Hepatocyte (in vitro differentiated cells): ENCODE data around the gene PLEKHA7. TPM values are rescaled to one million over a fixed set of nuclear protein-coding genes. Genes with fewer than 3 reads are reported as not detected.

ENCODE experiments used
- DNase-seq: peaks from one replicate; pipeline ENCODE4 v3.0.0-alpha.2; 2016; ENCODE audit warnings: low spot score
- H2AFZ ChIP-seq: fragments of 200-600 bp; sonication (generic); 2 replicates; pipeline ENCODE4 v1.6.0; 2016; ENCODE audit warnings: antibody characterized with exemption, mild to moderate bottlenecking
- H3K27ac ChIP-seq: fragments of 200-600 bp; sonication (generic); 2 replicates; pipeline ENCODE4 v1.5.1; 2016; ENCODE audit warnings: mild to moderate bottlenecking
- H3K27me3 ChIP-seq: fragments of 200-600 bp; sonication (generic); 2 replicates; pipeline ENCODE4 v1.6.1; 2016
- H3K36me3 ChIP-seq: fragments of 200-600 bp; sonication (generic); replicated peaks from 2 replicates; pipeline ENCODE4 v1.5.1; 2016; ENCODE audit warnings: low read depth; ENCODE audit not compliant: insufficient read depth
- H3K4me1 ChIP-seq: fragments of 200-600 bp; sonication (generic); 2 replicates; pipeline ENCODE4 v1.5.1; 2016; ENCODE audit warnings: mild to moderate bottlenecking, moderate library complexity; ENCODE audit not compliant: insufficient read depth
- H3K4me2 ChIP-seq: fragments of 200-600 bp; sonication (generic); 2 replicates; pipeline ENCODE4 v1.6.0; 2016
- H3K4me3 ChIP-seq: fragments of 200-600 bp; sonication (generic); 2 replicates; pipeline ENCODE4 v1.5.1; 2016; ENCODE audit warnings: mild to moderate bottlenecking
- H3K79me2 ChIP-seq: fragments of 200-600 bp; sonication (generic); 2 replicates; pipeline ENCODE4 v1.6.0; 2017; ENCODE audit warnings: mild to moderate bottlenecking
- H3K9me2 ChIP-seq: fragments of 200-600 bp; sonication (generic); replicated peaks from 2 replicates; pipeline ENCODE4 v1.6.0; 2017; ENCODE audit warnings: mild to moderate bottlenecking; ENCODE audit not compliant: insufficient read depth
- H3K9me3 ChIP-seq: fragments of 200-600 bp; sonication (generic); 2 replicates; pipeline ENCODE4 v1.5.1; 2016; ENCODE audit warnings: low read depth, mild to moderate bottlenecking
- H4K20me1 ChIP-seq: fragments of 200-600 bp; sonication (generic); 2 replicates; pipeline ENCODE4 v1.6.0; 2016; ENCODE audit warnings: mild to moderate bottlenecking; ENCODE audit not compliant: insufficient read depth, poor library complexity, severe bottlenecking
- CTCF ChIP-seq: fragments of 200-600 bp; sonication (generic); IDR thresholded peaks from 2 replicates; pipeline ENCODE4 v1.5.1; 2016; ENCODE audit warnings: antibody characterized with exemption, mild to moderate bottlenecking; ENCODE audit not compliant: poor library complexity
- EZH2 ChIP-seq: fragments of 200-600 bp; sonication (generic); IDR thresholded peaks from 2 replicates; pipeline ENCODE4 v1.6.1; 2016; ENCODE audit warnings: antibody characterized with exemption, mild to moderate bottlenecking, borderline replicate concordance
- EZH2phosphoT487 ChIP-seq: fragments of 200-600 bp; sonication (generic); IDR thresholded peaks from one replicate; pipeline ENCODE4 v1.6.1; 2018; ENCODE audit warnings: antibody characterized with exemption, mild to moderate bottlenecking, low read depth, moderate library complexity; ENCODE audit not compliant: unreplicated experiment, severe bottlenecking
- WGBS: methylation state at CpG from one replicate; pipeline ENCODE4 v1.1.6; 2016; ENCODE audit warnings: low lambda C conversion rate; ENCODE audit errors: missing lambda C conversion rate; 5-methylcytosine and 5-hydroxymethylcytosine counted together
- polyA plus RNA-seq: library from polyadenylated mRNA; unstranded; fragments of >200 nt; fragmentation: Nextera tagmentation; extraction: Ambion mirVana; gene quantifications from 2 replicates; pipeline ENCODE4 v1.2.1, GENCODE V29; 2016
- total RNA-seq: library from RNA; depleted of rRNA; stranded (reverse); fragments of >200 nt; gene quantifications from 2 replicates; pipeline ENCODE4 v1.2.3, GENCODE V29; 2014

The PLEKHA7 gene
- total and polyA plus RNA-seq, 2 experiments from 2014 or later = 16.7 to 35.6 TPM

- no peaks in the 10 kb centered on the region for H3K9me2 ChIP-seq
- 79% methylated on average over 3 of the region's 3 CpGs for WGBS
Observed at GRCh38 chr11:16797776-16798175, 216.4 kb downstream of the PLEKHA7 start.

DNA sequence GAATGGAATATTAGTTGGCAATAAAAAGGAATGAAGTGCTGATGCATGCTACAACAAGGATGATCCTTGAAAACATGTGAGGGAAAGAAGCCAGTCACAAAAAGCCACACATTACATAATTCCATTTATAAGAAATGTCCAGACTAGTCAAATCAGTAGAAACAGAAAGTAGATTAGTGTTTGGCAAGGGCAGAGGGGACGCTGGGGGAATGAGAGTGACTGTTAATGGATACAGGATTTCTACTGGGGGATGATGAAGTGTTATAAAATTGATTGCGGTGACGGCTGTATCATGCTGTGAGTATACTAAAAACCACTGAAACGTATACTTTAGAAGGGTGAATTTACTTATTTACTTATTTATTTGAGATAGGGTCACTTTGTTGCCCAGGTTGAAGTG lies 217.9 kb downstream of the PLEKHA7 start:
- H2AFZ ChIP-seq = no peak overlapping the region
- H3K27me3 ChIP-seq = no peaks in the 10 kb centered on the region
- H3K79me2 ChIP-seq = no peaks in the 10 kb centered on the region
- no peaks in the 10 kb centered on the region for H4K20me1 ChIP-seq
- no peaks in the 10 kb centered on the region for H3K9me2 ChIP-seq
- H3K4me1 ChIP-seq = peaks cover 6% of the 10 kb centered on the region
- H3K9me3 ChIP-seq = no peaks in the 10 kb centered on the region
- no peak overlapping the region for H3K27ac ChIP-seq
- no peaks in the 10 kb centered on the region for H3K36me3 ChIP-seq
- WGBS = 95% methylated on average over 4 of the region's 4 CpGs
- no peak overlapping the region for H3K4me3 ChIP-seq
- DNase-seq = no peak
- TF ChIP-seq CTCF (no peak), EZH2phosphoT487 (no peak), EZH2 (no peak)
- H3K4me2 ChIP-seq = no peak overlapping the region

More at GRCh38 chr11:16797776-16798175, 216.4 kb downstream of the PLEKHA7 start:
- no peak for DNase-seq
- Histone ChIP-seq H3K27ac (no peak overlapping the region), H3K4me2 (no peak overlapping the region), H2AFZ (no peak overlapping the region), H3K27me3 (no peaks in the 10 kb centered on the region), H4K20me1 (no peaks in the 10 kb centered on the region), H3K4me3 (no peak overlapping the region), H3K36me3 (no peaks in the 10 kb centered on the region), H3K79me2 (no peaks in the 10 kb centered on the region), H3K9me3 (no peaks in the 10 kb centered on the region), H3K4me1 (no peaks in the 10 kb centered on the region)
- TF ChIP-seq EZH2phosphoT487 (no peak), EZH2 (no peak), CTCF (no peak)

DNA sequence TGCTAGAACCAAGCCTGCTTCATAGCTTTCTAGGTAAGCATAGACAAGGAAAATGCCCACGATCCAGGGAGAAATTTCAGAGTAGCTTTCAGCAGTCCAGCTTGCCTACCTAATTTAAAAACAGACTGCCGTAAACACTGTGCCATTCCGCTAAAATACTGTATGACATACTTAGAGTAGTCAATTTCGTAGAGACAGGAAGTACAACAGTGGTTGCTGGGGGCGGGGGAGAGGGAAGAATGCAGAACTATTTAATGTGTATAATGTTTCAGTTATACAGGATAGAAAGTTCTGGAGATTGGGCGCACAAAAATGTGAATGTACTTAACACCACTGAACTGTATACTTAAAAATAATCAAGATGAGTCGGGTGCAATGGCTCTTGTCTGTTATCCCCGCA lies 219.1 kb downstream of the PLEKHA7 start:
- H3K4me1 ChIP-seq = peaks cover 6% of the 10 kb centered on the region
- H3K79me2 ChIP-seq = no peaks in the 10 kb centered on the region
- H3K4me2 ChIP-seq = no peak overlapping the region
- TF ChIP-seq EZH2phosphoT487 (no peak), CTCF (no peak), EZH2 (no peak)
- no peaks in the 10 kb centered on the region for H3K27me3 ChIP-seq
- H2AFZ ChIP-seq = no peak overlapping the region
- no peaks in the 10 kb centered on the region for H3K9me3 ChIP-seq
- H3K9me2 ChIP-seq = no peaks in the 10 kb centered on the region
- DNase-seq = no peak
- no peaks in the 10 kb centered on the region for H3K36me3 ChIP-seq
- no peaks in the 10 kb centered on the region for H4K20me1 ChIP-seq
- WGBS = 82% methylated on average over 8 of the region's 8 CpGs
- no peak overlapping the region for H3K4me3 ChIP-seq
- no peak overlapping the region for H3K27ac ChIP-seq
